Activated CD4-positive, alpha-beta memory T cell treated with anti-CD3 and anti-CD28 coated beads for 36 hours (primary cell): Measurements from ENCODE around the gene MYO7A. TPM values are rescaled to one million over a fixed set of nuclear protein-coding genes. Genes with fewer than 3 reads are reported as not detected.

Experiments
- CTCF ChIA-PET: fragments of 350-600 bp; sonication (Branson Sonifier 250); formaldehyde crosslinking; loops from one replicate; lab custom pipeline; 2021; ENCODE audit warnings: antibody characterized with exemption, inconsistent platforms; lab: Charles Lee
- POLR2A ChIA-PET: fragments of 350-600 bp; sonication (Branson Sonifier 250); formaldehyde crosslinking; loops from one replicate; lab custom pipeline; 2021; ENCODE audit warnings: antibody characterized with exemption; lab: Charles Lee
- DNase-seq: peaks from one replicate; pipeline ENCODE4 v3.0.0-alpha.2; 2020
- H3K27ac Mint-ChIP-seq: one replicate; pipeline ENCODE4 v1.8.0; 2021; ENCODE audit warnings: mixed read lengths
- H3K27me3 Mint-ChIP-seq: one replicate; pipeline ENCODE4 v1.8.0; 2021; ENCODE audit warnings: mixed read lengths
- H3K36me3 Mint-ChIP-seq: one replicate; pipeline ENCODE4 v1.8.0; 2021; ENCODE audit warnings: mixed read lengths
- H3K4me1 Mint-ChIP-seq: one replicate; pipeline ENCODE4 v1.8.0; 2021; ENCODE audit warnings: low read depth, mixed read lengths
- H3K4me3 Mint-ChIP-seq: one replicate; pipeline ENCODE4 v1.8.0; 2021; ENCODE audit warnings: mild to moderate bottlenecking, mixed read lengths
- H3K9me3 Mint-ChIP-seq: one replicate; pipeline ENCODE4 v1.8.0; 2021; ENCODE audit warnings: mixed read lengths
- intact Hi-C: fragments of 100-400 bp; cut with micrococcal nuclease; formaldehyde crosslinking; loops from one replicate; pipeline ENCODE4 v1.15.1; 2023
- total RNA-seq, 2 experiments: library from RNA; stranded (reverse); gene quantifications; one replicate each; pipeline ENCODE4 v1.2.3, GENCODE V29; 2021

The MYO7A gene
- total RNA-seq, 2 experiments from 2014 or later = 0.29 to 0.38 TPM

GRCh38 chr11:77143405-77144020, 15.5 kb downstream of the MYO7A start:
- H3K4me1 Mint-ChIP-seq = peaks cover 10% of the 10 kb centered on the region
- ChIA-PET CTCF (no interaction called here), POLR2A (no interaction called here)
- intact Hi-C loops = no loop called here
- H3K9me3 Mint-ChIP-seq = no peaks in the 10 kb centered on the region
- no peak for DNase-seq
- no peaks in the 10 kb centered on the region for H3K36me3 Mint-ChIP-seq
- H3K27ac Mint-ChIP-seq = no peak overlapping the region
- H3K4me3 Mint-ChIP-seq = no peak overlapping the region
- H3K27me3 Mint-ChIP-seq = peaks cover 7% of the 10 kb centered on the region

DNA sequence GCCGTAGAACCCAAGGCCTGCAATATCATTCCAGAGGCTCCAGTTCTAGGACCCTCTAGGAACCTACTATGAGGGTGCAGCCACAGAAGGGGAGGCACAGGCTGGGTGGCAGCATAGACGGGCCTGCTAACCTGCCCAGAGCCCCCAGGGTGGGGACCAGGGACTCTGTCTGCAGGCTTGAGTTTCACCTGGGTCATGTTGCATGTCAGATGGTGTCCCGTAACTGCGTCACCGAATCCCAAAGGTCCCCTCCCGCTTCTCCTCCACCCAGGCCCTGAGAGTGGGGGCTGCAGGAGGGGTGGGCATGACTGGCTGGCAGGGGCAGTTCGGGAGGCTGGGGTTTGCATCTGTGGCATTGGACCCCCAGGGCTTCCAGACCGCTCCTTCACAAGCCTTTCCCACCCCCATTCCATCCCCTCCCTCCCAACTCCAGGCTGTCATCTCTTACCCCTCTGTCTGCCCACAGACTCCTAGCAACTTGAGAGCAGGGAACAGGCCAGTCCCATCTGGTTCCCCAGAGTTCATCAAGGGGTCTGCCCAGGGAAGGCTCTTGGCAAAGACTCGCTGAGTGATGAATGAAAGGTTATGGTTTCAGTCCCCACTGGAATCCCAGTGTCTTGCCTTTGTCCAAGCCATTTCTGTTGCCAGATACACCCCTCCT, 16.3 kb downstream of the MYO7A start:
- Mint-ChIP-seq H3K36me3 (no peaks in the 10 kb centered on the region), H3K27me3 (peaks cover 2% of the 10 kb centered on the region), H3K27ac (no peak overlapping the region), H3K9me3 (no peaks in the 10 kb centered on the region), H3K4me3 (no peak overlapping the region), H3K4me1 (peaks cover 10% of the 10 kb centered on the region)
- no peak for DNase-seq
- POLR2A ChIA-PET = no interaction called here
- intact Hi-C loops = no loop called here
- CTCF ChIA-PET = interaction anchor here (3.5 kb wide), 1 partner anchor 17 kb away, joined by 22 read pairs; no protein-coding TSS in a partner anchor

DNA sequence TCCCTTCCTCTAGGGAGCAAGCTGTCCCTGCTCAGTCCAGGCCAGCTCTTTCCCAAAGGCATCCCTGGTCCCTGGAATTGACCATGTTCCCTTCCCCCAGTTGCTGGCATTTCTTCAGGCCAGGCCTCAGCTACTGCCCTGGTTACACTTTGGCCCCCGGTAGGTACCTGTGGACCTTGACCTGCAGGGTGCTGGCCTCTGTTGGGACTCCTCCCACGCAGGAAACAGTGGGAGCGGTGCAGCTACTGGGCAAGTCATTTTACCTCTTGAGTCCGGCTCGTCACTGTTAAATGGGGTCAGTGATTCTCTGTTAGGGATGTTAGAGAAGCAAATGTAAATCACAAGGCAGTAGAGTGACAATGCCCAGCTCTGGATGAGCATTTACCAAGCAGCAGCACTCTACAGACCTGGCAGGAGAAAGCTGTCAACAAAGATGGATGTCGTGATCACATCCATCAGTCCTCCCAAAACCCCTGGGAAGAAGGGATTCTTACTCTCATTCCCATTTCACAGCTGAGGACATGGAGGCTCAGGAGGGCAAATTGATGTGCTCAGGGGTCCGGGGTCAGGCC, 16.9 kb downstream of the MYO7A start:
- CTCF ChIA-PET = interaction anchor here (3.5 kb wide), 1 partner anchor 18 kb away, joined by 22 read pairs; no protein-coding TSS in a partner anchor
- H3K27ac Mint-ChIP-seq = no peak overlapping the region
- intact Hi-C loops = no loop called here
- peaks cover 10% of the 10 kb centered on the region for H3K4me1 Mint-ChIP-seq
- H3K4me3 Mint-ChIP-seq = no peak overlapping the region
- POLR2A ChIA-PET = no interaction called here
- DNase-seq = no peak
- H3K36me3 Mint-ChIP-seq = no peaks in the 10 kb centered on the region
- peaks cover under 1% of the 10 kb centered on the region for H3K27me3 Mint-ChIP-seq
- H3K9me3 Mint-ChIP-seq = no peaks in the 10 kb centered on the region

DNA sequence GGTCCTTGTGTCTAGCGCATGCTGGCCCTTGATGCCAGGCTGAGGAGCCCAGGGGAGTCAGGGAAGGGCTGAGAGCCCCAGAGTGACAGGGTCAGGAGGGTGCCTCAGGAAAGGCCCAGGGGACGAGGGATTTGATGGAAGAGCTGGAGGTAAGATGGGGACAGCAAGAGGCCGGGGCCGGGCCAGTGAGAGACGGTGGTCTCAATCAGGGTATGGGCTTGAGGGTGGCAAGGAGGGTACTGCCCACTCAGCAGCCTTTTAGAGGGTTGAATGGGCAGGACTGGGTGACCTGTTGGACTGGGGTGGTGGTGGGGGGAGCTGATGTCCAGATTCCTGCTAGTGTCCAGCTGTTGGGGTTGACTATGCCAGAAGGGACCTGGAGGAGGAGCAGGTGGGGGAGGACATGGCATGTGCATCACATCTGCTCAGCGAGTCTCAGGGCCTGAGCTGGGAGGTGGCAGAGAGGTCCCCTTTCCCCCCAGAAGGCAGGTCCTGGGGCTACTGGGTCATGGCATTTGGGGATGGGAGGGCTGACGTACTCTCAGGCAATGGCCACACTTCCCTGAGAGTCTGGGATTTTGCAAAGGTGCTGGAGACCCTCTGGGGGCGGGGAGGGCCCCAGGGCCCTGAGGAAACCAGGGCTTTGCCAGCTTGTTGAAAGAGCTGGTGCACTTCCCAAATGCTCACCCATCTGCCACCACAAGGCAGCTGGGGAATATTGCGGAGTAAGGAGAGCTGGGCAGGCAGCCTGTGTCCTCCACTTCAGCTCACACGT, 18.4 kb downstream of the MYO7A start:
- no peak for DNase-seq
- CTCF ChIA-PET = interaction anchor here (0.9 to 3.5 kb wide), 5 partner anchors 19 to 402 kb away, joined by 3 to 22 read pairs (median 3); no protein-coding TSS in a partner anchor
- no peaks in the 10 kb centered on the region for H3K27me3 Mint-ChIP-seq
- H3K4me3 Mint-ChIP-seq = no peak overlapping the region
- H3K36me3 Mint-ChIP-seq = no peaks in the 10 kb centered on the region
- intact Hi-C loops = no loop called here
- H3K9me3 Mint-ChIP-seq = no peaks in the 10 kb centered on the region
- peaks cover 12% of the 10 kb centered on the region for H3K4me1 Mint-ChIP-seq
- POLR2A ChIA-PET = no interaction called here
- H3K27ac Mint-ChIP-seq = no peak overlapping the region

- DNase-seq = no peak
- Mint-ChIP-seq H3K9me3 (no peaks in the 10 kb centered on the region), H3K27ac (no peak overlapping the region), H3K36me3 (no peaks in the 10 kb centered on the region), H3K27me3 (no peaks in the 10 kb centered on the region), H3K4me3 (no peak overlapping the region), H3K4me1 (peaks cover 17% of the 10 kb centered on the region)
- intact Hi-C loops = no loop called here
- POLR2A ChIA-PET = no interaction called here
- CTCF ChIA-PET = interaction anchor here (0.9 to 3.5 kb wide), 4 partner anchors 20 to 401 kb away, joined by 3 to 22 read pairs (median 4); no protein-coding TSS in a partner anchor
Observed at GRCh38 chr11:77147036-77147315, 18.9 kb downstream of the MYO7A start.

DNA sequence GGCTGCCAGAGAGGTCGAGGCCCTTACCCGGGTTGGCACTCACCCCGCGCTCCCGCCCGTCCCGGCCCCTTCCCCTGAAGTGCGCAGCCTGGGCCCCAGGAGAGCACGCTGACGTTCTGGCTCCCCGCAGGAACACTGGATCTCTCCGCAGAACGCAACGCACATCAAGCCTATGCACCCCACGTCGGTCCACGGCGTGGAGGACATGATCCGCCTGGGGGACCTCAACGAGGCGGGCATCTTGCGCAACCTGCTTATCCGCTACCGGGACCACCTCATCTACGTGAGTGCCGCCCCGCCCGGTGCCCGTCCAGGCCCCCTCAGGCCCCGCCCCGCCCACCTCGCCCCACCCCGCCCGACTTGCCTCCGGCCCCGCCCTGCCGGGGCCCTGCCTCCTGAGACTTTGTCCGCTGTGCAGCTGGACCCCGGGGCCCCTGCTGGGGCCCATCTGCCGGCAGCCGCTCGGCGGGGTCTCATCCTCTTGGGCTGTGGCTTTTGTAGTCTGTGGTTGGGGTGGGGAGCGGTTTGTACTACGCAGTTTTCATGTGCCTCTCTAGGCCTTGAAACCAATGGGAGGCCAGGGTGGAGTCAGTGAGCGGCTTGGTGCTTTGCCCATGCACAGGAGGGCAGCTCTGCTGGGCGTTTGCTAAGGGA, 19.7 kb downstream of the MYO7A start:
- no peaks in the 10 kb centered on the region for H3K9me3 Mint-ChIP-seq
- H3K4me3 Mint-ChIP-seq = peak overlapping the region; percentile 46
- H3K27me3 Mint-ChIP-seq = peaks cover 3% of the 10 kb centered on the region
- H3K4me1 Mint-ChIP-seq = peaks cover 26% of the 10 kb centered on the region
- peak; percentile 47 for DNase-seq
- H3K27ac Mint-ChIP-seq = peak overlapping the region; percentile 10
- CTCF ChIA-PET = interaction anchor here (0.7 to 3.5 kb wide), 3 partner anchors 21 to 40 kb away, joined by 3 to 22 read pairs (median 4); no protein-coding TSS in a partner anchor
- no peaks in the 10 kb centered on the region for H3K36me3 Mint-ChIP-seq
- POLR2A ChIA-PET = no interaction called here
- intact Hi-C loops = no loop called here

DNA sequence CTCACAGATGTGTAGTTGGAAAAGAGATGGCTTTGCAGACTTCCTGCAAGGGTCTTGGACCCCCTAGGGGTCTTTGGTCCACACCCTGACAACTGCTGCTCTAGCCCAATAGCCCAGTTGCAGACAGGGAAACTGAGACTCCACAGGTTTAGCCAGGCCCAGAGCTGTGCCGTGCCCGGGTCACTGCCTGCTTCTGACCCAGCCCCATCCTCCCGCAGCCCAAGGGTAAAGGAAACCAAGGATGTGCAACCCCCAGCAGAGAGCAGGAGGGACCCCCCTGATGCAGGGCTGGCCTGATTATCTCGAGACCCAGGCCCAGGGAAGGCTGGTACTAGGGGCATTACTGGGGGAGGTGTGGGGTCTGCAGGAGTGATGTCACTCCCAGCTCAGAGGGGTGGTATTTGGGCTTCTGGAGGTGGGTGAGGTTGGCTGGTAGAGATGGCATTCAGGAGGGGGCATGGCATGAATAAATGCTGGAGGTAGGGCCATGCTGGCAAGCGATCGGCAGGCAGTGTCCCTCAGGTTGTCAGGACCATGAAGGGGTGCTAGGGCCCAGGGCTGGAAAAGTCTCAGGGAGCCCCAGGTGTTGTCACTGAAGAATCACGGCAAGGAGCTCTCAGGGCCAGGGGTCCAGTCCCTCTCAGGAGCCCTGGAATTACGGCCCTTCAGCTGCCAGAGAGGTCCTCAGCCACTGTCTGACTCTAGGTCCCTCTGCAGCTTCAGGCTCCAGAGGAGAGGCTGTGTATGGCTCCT, 21.1 kb downstream of the MYO7A start:
- ChIA-PET CTCF (no interaction called here), POLR2A (no interaction called here)
- intact Hi-C loops = no loop called here
- no peak overlapping the region for H3K4me3 Mint-ChIP-seq
- H3K27me3 Mint-ChIP-seq = peaks cover 3% of the 10 kb centered on the region
- no peaks in the 10 kb centered on the region for H3K36me3 Mint-ChIP-seq
- peaks cover 30% of the 10 kb centered on the region for H3K4me1 Mint-ChIP-seq
- no peaks in the 10 kb centered on the region for H3K9me3 Mint-ChIP-seq
- H3K27ac Mint-ChIP-seq = no peak overlapping the region
- no peak for DNase-seq

GRCh38 chr11:77149716-77150392, 21.8 kb downstream of the MYO7A start:
- ChIA-PET CTCF (interaction anchor here (1.1 kb wide), 1 partner anchor 23 kb away, joined by 3 read pairs; no protein-coding TSS in a partner anchor), POLR2A (no interaction called here)
- intact Hi-C loops = loop anchor here (5.0 kb wide), 1 partner anchor 37 kb away; no protein-coding TSS in a partner anchor
- DNase-seq = no peak
- Mint-ChIP-seq H3K27me3 (peaks cover 3% of the 10 kb centered on the region), H3K4me3 (no peak overlapping the region), H3K36me3 (no peaks in the 10 kb centered on the region), H3K4me1 (peaks cover 33% of the 10 kb centered on the region), H3K9me3 (no peaks in the 10 kb centered on the region), H3K27ac (no peak overlapping the region)

DNA sequence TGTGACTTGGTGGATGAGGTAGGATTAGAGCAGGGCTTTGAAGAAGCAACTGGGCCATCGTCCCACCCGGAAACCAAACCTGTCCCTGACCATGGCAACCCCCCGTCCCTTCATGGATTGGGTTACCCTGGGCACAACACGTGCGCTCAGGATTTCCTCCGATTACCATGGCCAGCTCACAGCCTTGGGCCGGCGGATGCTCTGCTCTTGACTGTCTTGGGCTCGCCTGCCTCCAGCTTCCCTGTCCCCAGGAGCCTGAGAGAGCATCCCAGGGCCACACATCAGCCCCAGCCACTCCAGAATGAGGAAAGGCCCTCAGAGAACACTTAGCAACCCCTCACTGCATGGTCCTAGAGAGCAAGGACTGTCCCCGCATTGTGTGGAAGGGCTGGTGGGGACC, 22.8 kb downstream of the MYO7A start:
- DNase-seq = no peak
- intact Hi-C loops = loop anchor here (5.0 kb wide), 1 partner anchor 36 kb away; no protein-coding TSS in a partner anchor
- no peaks in the 10 kb centered on the region for H3K9me3 Mint-ChIP-seq
- H3K4me3 Mint-ChIP-seq = no peak overlapping the region
- ChIA-PET POLR2A (no interaction called here), CTCF (interaction anchor here (1.1 to 1.4 kb wide), 3 partner anchors 24 to 59 kb away, joined by 3 to 6 read pairs (median 4); no protein-coding TSS in a partner anchor)
- H3K4me1 Mint-ChIP-seq = peaks cover 33% of the 10 kb centered on the region
- peaks cover 3% of the 10 kb centered on the region for H3K27me3 Mint-ChIP-seq
- no peak overlapping the region for H3K27ac Mint-ChIP-seq
- H3K36me3 Mint-ChIP-seq = no peaks in the 10 kb centered on the region

- Mint-ChIP-seq H3K9me3 (no peaks in the 10 kb centered on the region), H3K4me1 (peaks cover 33% of the 10 kb centered on the region), H3K27me3 (peaks cover 3% of the 10 kb centered on the region), H3K36me3 (no peaks in the 10 kb centered on the region), H3K4me3 (no peak overlapping the region), H3K27ac (peak overlapping the region; percentile 54)
- intact Hi-C loops = loop anchor here (5.0 kb wide), 1 partner anchor 35 kb away; no protein-coding TSS in a partner anchor
- POLR2A ChIA-PET = no interaction called here
- DNase-seq = peak; percentile 88
- CTCF ChIA-PET = interaction anchor here (1.1 to 1.4 kb wide), 2 partner anchors 25 to 61 kb away, joined by 4 to 6 read pairs; no protein-coding TSS in a partner anchor
Observed at GRCh38 chr11:77151804-77152509, 23.9 kb downstream of the MYO7A start.
